Type B pancreatic cell (in vitro differentiated cells): ENCODE measurements around the gene SPEG. TPM values are rescaled to one million over a fixed set of nuclear protein-coding genes. Genes with fewer than 3 reads are reported as not detected.

ENCODE experiments used
- DNase-seq: peaks from one replicate; pipeline ENCODE4 v3.0.0; 2021; ENCODE audit warnings: mixed read lengths; ENCODE audit not compliant: unreplicated experiment; ENCODE audit errors: extremely low spot score
- H3K27ac Mint-ChIP-seq: 2 replicates; pipeline ENCODE4 v1.8.0; 2021; ENCODE audit warnings: mild to moderate bottlenecking, mixed read lengths
- H3K27me3 Mint-ChIP-seq: 2 replicates; pipeline ENCODE4 v1.8.0; 2021; ENCODE audit warnings: mixed read lengths
- H3K36me3 Mint-ChIP-seq: 2 replicates; pipeline ENCODE4 v1.8.0; 2021; ENCODE audit warnings: mixed read lengths
- H3K4me1 Mint-ChIP-seq: one replicate; pipeline ENCODE4 v1.8.0; 2021; ENCODE audit warnings: mixed read lengths; ENCODE audit not compliant: unreplicated experiment
- H3K4me3 Mint-ChIP-seq: 2 replicates; pipeline ENCODE4 v1.8.0; 2021; ENCODE audit warnings: mild to moderate bottlenecking, mixed read lengths
- H3K9me3 Mint-ChIP-seq: 2 replicates; pipeline ENCODE4 v1.8.0; 2021; ENCODE audit warnings: mixed read lengths
- CTCF ChIP-seq: fragments of 200-600 bp; sonication (generic); conservative IDR thresholded peaks from 2 replicates; pipeline ENCODE4 v1.5.0; 2021; ENCODE audit warnings: antibody characterized with exemption, mild to moderate bottlenecking
- total RNA-seq: library from RNA; stranded (reverse); gene quantifications from 2 replicates; pipeline ENCODE4 v1.2.1, GENCODE V29; 2021; ENCODE audit warnings: low replicate concordance

SPEG gene
- total RNA-seq, 1 donor from 2014 or later: 49.4 TPM

GRCh38 chr2:219511547-219512325 lies 77.1 kb downstream of the SPEG start:
- H3K36me3 Mint-ChIP-seq: no peaks in the 10 kb centered on the region
- no peaks in the 10 kb centered on the region for H3K9me3 Mint-ChIP-seq
- no peak overlapping the region for H3K27ac Mint-ChIP-seq
- peaks cover 41% of the 10 kb centered on the region for H3K4me1 Mint-ChIP-seq
- H3K27me3 Mint-ChIP-seq: peaks cover 62% of the 10 kb centered on the region
- no peak for TF ChIP-seq CTCF
- DNase-seq: no peak
- peak overlapping the region; percentile 17 for H3K4me3 Mint-ChIP-seq

GRCh38 chr2:219512524-219513216 lies 78.0 kb downstream of the SPEG start:
- H3K4me3 Mint-ChIP-seq: peak overlapping the region; percentile 76
- H3K27ac Mint-ChIP-seq: no peak overlapping the region
- TF ChIP-seq CTCF: no peak
- H3K4me1 Mint-ChIP-seq: peaks cover 46% of the 10 kb centered on the region
- no peak for DNase-seq
- no peaks in the 10 kb centered on the region for H3K36me3 Mint-ChIP-seq
- H3K9me3 Mint-ChIP-seq: no peaks in the 10 kb centered on the region
- peaks cover 70% of the 10 kb centered on the region for H3K27me3 Mint-ChIP-seq

DNA sequence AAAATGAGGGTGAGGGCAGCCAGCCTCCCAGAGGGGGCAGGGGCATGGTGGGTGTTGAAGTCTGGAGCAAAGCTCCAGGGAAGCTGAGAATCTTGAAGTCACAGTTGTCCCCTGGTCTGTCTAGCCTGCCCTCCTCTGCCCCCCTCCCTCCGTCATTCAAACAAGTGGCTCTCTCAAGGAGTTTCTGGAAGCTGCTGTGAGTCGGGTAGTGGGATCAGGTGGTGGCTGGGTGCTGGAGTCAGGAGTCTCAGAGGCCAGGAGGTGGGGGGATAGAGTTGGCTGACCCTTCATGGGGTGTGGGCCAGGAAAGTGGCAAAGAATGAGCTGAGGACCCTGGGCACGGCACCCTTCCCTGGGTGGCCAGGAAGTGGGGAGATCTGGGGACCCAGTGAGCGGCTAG lies 79.1 kb downstream of the SPEG start:
- Mint-ChIP-seq H3K9me3 (no peaks in the 10 kb centered on the region), H3K4me3 (peak overlapping the region; percentile 76), H3K4me1 (peaks cover 53% of the 10 kb centered on the region), H3K27ac (peak overlapping the region; percentile 39), H3K36me3 (no peaks in the 10 kb centered on the region), H3K27me3 (peaks cover 81% of the 10 kb centered on the region)
- DNase-seq: no peak
- TF ChIP-seq CTCF: no peak

DNA sequence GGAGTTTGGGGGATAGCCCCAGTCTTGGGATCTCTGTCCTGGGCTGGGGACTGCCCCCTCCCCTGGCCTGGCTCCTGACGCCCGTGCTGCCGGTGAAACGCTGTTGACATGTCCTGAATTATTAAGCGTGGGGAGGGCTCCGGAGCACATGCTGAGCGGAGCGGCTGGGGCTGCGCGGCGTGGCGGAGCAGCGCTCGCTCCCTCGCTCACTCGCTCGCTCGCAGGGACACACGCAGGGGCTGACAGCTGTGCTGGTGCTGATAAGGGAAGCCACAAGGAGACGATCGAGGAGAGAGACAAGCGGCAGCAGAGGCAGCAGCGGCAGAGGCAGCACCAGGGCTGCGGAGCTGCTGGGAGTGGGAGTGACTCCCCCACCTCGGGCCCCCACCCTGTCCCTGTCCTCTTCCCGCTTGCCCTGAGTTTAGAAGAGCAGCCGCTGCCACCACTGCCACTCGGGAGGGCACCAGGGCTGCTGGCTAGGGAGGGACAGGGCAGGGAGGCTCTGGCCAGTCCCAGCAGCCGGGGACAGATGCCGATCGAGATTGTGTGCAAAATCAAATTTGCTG lies 79.6 kb downstream of the SPEG start, which contains the start of gene ASIC4:
TSS of gene ASIC4 (plus strand) at position 287 of the 566 bp plus-strand sequence. CDS start at position 530, 243 bp downstream.
- DNase-seq: no peak
- Mint-ChIP-seq H3K36me3 (no peaks in the 10 kb centered on the region), H3K4me3 (peak within 1 kb of the TSS; percentile 76), H3K27me3 (peaks cover 83% of the 10 kb centered on the region), H3K4me1 (peaks cover 56% of the 10 kb centered on the region), H3K27ac (peak within 1 kb of the TSS; percentile 39), H3K9me3 (no peaks in the 10 kb centered on the region)
- no peak for TF ChIP-seq CTCF

GRCh38 chr2:219514836-219515235 lies 80.2 kb downstream of the SPEG start:
- Mint-ChIP-seq H3K36me3 (no peaks in the 10 kb centered on the region), H3K4me3 (no peak overlapping the region)

More at GRCh38 chr2:219514836-219515235, 80.2 kb downstream of the SPEG start:
- H3K27ac Mint-ChIP-seq: no peak overlapping the region
- no peak for TF ChIP-seq CTCF
- peaks cover 81% of the 10 kb centered on the region for H3K27me3 Mint-ChIP-seq
- no peak for DNase-seq
- no peaks in the 10 kb centered on the region for H3K9me3 Mint-ChIP-seq
- H3K4me1 Mint-ChIP-seq: peaks cover 54% of the 10 kb centered on the region
